ENCODE data around the gene RIBC2.

RIBC2 gene

DNA sequence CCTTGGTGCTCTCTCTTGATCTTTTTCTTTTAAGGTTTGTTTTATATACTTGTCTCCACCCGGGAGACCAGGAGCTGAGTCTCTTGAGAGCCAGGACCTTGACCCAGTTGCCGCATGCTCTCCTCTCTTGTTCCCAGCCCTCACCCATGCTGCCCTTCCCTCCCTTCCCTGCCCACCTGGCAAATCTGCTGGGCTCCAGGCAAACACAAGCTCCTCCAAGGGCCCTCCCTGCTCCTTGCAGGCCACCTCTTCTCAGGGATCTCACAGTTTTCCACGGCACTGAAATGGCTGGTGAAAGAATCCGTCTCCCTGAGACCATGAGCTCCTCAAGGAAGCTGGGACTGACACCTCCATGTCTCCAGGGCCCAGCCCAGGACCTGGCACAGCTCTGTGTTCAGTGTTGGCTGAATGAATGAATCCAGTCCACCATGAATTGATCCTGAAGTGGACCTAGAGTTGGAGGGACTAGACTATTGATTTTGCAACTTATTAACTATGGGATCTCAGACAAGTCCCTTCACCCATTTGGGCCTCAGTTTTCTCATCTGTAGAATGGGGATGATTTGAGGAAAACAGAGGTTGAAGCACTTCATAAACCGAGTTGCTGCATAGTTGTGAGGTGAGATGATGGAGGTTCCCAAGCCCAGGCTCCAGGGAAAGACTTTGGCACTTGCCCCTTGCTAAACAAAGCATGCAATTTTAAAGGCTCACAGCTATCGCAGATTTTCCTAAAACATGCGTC is 64.0 kb downstream of the RIBC2 start:
- H3K4me1 Mint-ChIP-seq (ENCODE audit: low read depth), result no peaks in the 10 kb centered on the region
- peaks cover 6% of the 10 kb centered on the region for H3K27me3 Mint-ChIP-seq (ENCODE audit: low read depth)
- peaks cover 3% of the 10 kb centered on the region for H3K9me3 Mint-ChIP-seq
- no peak for DNase-seq (ENCODE audit: low spot score)
- H3K36me3 Mint-ChIP-seq (ENCODE audit: low read depth), result no peaks in the 10 kb centered on the region
- no peak overlapping the region for H3K27ac Mint-ChIP-seq
- no peak overlapping the region for H3K4me3 Mint-ChIP-seq

GRCh38 chr22:45478108-45478771 is 64.7 kb downstream of the RIBC2 start:
- peaks cover 3% of the 10 kb centered on the region for H3K9me3 Mint-ChIP-seq
- H3K27me3 Mint-ChIP-seq (ENCODE audit: low read depth), result peaks cover 6% of the 10 kb centered on the region
- no peak overlapping the region for H3K4me3 Mint-ChIP-seq
- no peak for DNase-seq (ENCODE audit: low spot score)
- H3K4me1 Mint-ChIP-seq (ENCODE audit: low read depth), result no peaks in the 10 kb centered on the region
- no peak overlapping the region for H3K27ac Mint-ChIP-seq
- H3K36me3 Mint-ChIP-seq (ENCODE audit: low read depth), result no peaks in the 10 kb centered on the region

GRCh38 chr22:45480717-45481116 is 67.2 kb downstream of the RIBC2 start:
- peaks cover 6% of the 10 kb centered on the region for H3K27me3 Mint-ChIP-seq (ENCODE audit: low read depth)
- no peak overlapping the region for H3K27ac Mint-ChIP-seq
- no peaks in the 10 kb centered on the region for H3K4me1 Mint-ChIP-seq (ENCODE audit: low read depth)
- no peak for DNase-seq (ENCODE audit: low spot score)
- H3K4me3 Mint-ChIP-seq, result no peak overlapping the region
- peaks cover 3% of the 10 kb centered on the region for H3K9me3 Mint-ChIP-seq
- no peaks in the 10 kb centered on the region for H3K36me3 Mint-ChIP-seq (ENCODE audit: low read depth)

DNA sequence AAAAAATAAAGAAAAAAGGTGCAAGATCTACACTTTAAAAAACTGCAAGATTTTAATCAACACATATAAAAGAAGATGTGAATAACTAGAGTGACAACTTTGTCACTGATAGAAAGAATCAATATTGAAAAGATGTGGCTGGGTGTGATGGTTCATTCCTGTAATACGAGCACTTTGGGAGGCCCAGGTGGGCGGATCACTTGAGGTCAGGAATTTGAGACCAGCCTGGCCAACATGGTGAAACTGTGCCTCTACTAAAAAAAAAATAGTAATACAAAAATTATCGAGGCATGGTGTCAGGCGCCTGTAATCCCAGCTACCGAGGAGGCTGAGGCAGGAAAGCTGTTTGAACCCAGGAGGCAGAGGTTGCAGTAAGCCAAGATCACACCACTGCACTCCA is 68.2 kb downstream of the RIBC2 start:
- Mint-ChIP-seq H3K4me1 (ENCODE audit: low read depth) (no peaks in the 10 kb centered on the region), H3K9me3 (peaks cover 3% of the 10 kb centered on the region), H3K27me3 (ENCODE audit: low read depth) (peaks cover 6% of the 10 kb centered on the region), H3K27ac (no peak overlapping the region), H3K36me3 (ENCODE audit: low read depth) (no peaks in the 10 kb centered on the region), H3K4me3 (no peak overlapping the region)
- no peak for DNase-seq (ENCODE audit: low spot score)

Measured in T-helper 2 cell treated with Interferon-gamma antibody and Interleukin-4, amounts not matched to agents 5 μg/mL and 100 μg/mL, for 36 hours (primary cell).